Measurements from ENCODE around the gene THSD4. TPM values are rescaled to one million over a fixed set of nuclear protein-coding genes. Genes with fewer than 3 reads are reported as not detected.

THSD4 gene
- total and polyA plus RNA-seq, 2 of the 8 experiments (the other 6 are each of a cell fraction or from before 2014, with no cell fraction given), result 2.5 to 6.2 TPM

GRCh38 chr15:71202712-71203111 lies 87.4 kb downstream of the THSD4 start:
- Histone ChIP-seq H2AFZ (ENCODE audit: low read length) (0 out of 2 replicates have a peak overlapping the region, but pooled peaks have one; percentile 1), H3K4me2 (ENCODE audit: insufficient read depth in 1 of 2, low read depth in 2 of 2, low read length in 2 of 2) (peak overlapping the region in 1 of 2 experiments; percentile 45; a peak in 2 of 4 replicates), H3K14ac (ENCODE audit: insufficient read length) (no peak overlapping the region), H4K5ac (ENCODE audit: insufficient read length, low read depth, low read length) (peak overlapping the region; percentile 84), H3K79me1 (ENCODE audit: low read depth, low read length) (peaks cover 5% of the 10 kb centered on the region), H3K4me1 (replicated peaks in 1 of 4; ENCODE audit: control insufficient read depth in 3 of 4, insufficient read depth in 4 of 4, low read length in 3 of 4) (peaks cover 19 to 34% (median 28%) of the 10 kb centered on the region in 4 experiments), H2BK5ac (ENCODE audit: low read depth, low read length) (peak overlapping the region; percentile 98), H3K23ac (ENCODE audit: insufficient read length) (no peak overlapping the region), H4K91ac (replicated peaks; ENCODE audit: insufficient read length, low read length) (peak overlapping the region; percentile 88), H3K4me3 (ENCODE audit: extremely low read depth in 1 of 4, insufficient read depth in 2 of 4, low read depth in 3 of 4, low read length in 4 of 4) (no peak overlapping the region), H4K8ac (ENCODE audit: extremely low read depth, insufficient read depth, low read length) (no peak overlapping the region), H3K27ac (ENCODE audit: low read depth, low read length) (peak overlapping the region; percentile 40; the same call in 1 of the 2 replicates), H3K18ac (ENCODE audit: extremely low read depth, low read length) (peak overlapping the region; percentile 93), H3K36me3 (ENCODE audit: control insufficient read depth in 2 of 4, insufficient read depth in 4 of 4, low read length in 3 of 4) (no peaks in the 10 kb centered on the region; a peak in 1 of 8 replicates), H2AK5ac (ENCODE audit: low read depth, low read length) (peak overlapping the region; percentile 96), H3K56ac (replicated peaks; ENCODE audit: insufficient read length, low read depth, low read length) (peak overlapping the region; percentile 13), H3K23me2 (ENCODE audit: low read depth, low read length) (peaks cover 6% of the 10 kb centered on the region; the same call in 1 of the 2 replicates), H3K4ac (replicated peaks; ENCODE audit: insufficient read length, low read depth, low read length) (peak overlapping the region; percentile 37), H2BK120ac (replicated peaks; ENCODE audit: low read depth, low read length) (peak overlapping the region; percentile 99), H2BK12ac (ENCODE audit: low read depth, low read length) (peak overlapping the region; percentile 100), H3K9me3 (ENCODE audit: insufficient read depth in 2 of 2, low read depth in 1 of 2, low read length in 1 of 2) (no peaks in the 10 kb centered on the region), H2BK20ac (ENCODE audit: low read length) (peak overlapping the region; percentile 63), H3K9ac (replicated peaks in 1 of 4; ENCODE audit: extremely low read depth in 1 of 4, low read depth in 3 of 4, low read length in 3 of 4) (peak overlapping the region in 2 of 4 experiments; percentile 14 to 45; a peak in 2 of 7 replicates), H2BK15ac (ENCODE audit: low read length) (no peak overlapping the region), H3K27me3 (replicated peaks in 1 of 4; ENCODE audit: control insufficient read depth in 3 of 4, extremely low read depth in 1 of 4, insufficient read depth in 3 of 4, low read length in 3 of 4) (peaks cover 0 to 4% (median under 1%) of the 10 kb centered on the region in 4 experiments; a peak in 2 of 7 replicates), H3K79me2 (ENCODE audit: control insufficient read depth in 1 of 2, insufficient read depth in 2 of 2, low read length in 2 of 2) (no peaks in the 10 kb centered on the region), H4K20me1 (replicated peaks in 1 of 2; ENCODE audit: control insufficient read depth in 1 of 2, insufficient read depth in 2 of 2, low read length in 2 of 2) (peaks cover 0 to 5% of the 10 kb centered on the region in 2 experiments)
- DNase-seq (ENCODE audit: low read depth in 1 of 2, low spot score in 2 of 2) (no peak), FAIRE-seq (peak; percentile 45)
- POLR2A ChIA-PET (ENCODE audit: partially characterized antibody), result interaction anchor here (1.5 to 2.0 kb wide), 2 partner anchors 11 to 88 kb away, joined by 5 to 6 read pairs; partner anchors contain the start of gene THSD4
- 64% methylated on average over 6 of the region's 6 CpGs; no CpG with 5 or more reads in 1 of the 2 experiments for WGBS, 2 experiments (ENCODE audit: extremely low coverage in 1 of 2, insufficient coverage in 1 of 2, insufficient read length in 1 of 2, insufficient replicate concordance in 2 of 2, low coverage in 1 of 2, low lambda C conversion rate in 2 of 2, missing lambda C conversion rate in 1 of 2)
- TF ChIP-seq CTCF (IDR thresholded peaks at IDR 0.05; ENCODE audit: control extremely low read depth in 1 of 3, insufficient read depth in 1 of 3, low read depth in 1 of 3, low read length in 3 of 3) (no peak), CEBPB (IDR thresholded peaks at IDR 0.05; ENCODE audit: low read depth, low read length) (peak; percentile 79), TAF1 (IDR thresholded peaks at IDR 0.05; ENCODE audit: low read depth, low read length) (0 out of 2 replicates have a peak, but pooled peaks have one; percentile 23), RBBP5 (IDR thresholded peaks at IDR 0.05; ENCODE audit: borderline replicate concordance, low read depth, low read length) (no peak), ZNF274 (IDR thresholded peaks at IDR 0.05; ENCODE audit: borderline replicate concordance, extremely low read depth, low read length) (no peak)
- CTCF ChIA-PET (ENCODE audit: partially characterized antibody), result interaction anchor here (1.0 to 2.3 kb wide), 7 partner anchors 9 to 239 kb away, joined by 3 to 6 read pairs (median 3); partner anchors contain the start of gene THSD4

Data from H1 (cell line).